Glomerular endothelial cell (primary cell): ENCODE measurements around the gene TMEM18. TPM values are rescaled to one million over a fixed set of nuclear protein-coding genes. Genes with fewer than 3 reads are reported as not detected.

ENCODE experiments used
- DNase-seq: peaks from one replicate; pipeline ENCODE4 v3.0.0-alpha.2; 2011; ENCODE audit warnings: low read depth, low spot score; ENCODE audit errors: extremely low read depth
- total RNA-seq: library from RNA; depleted of rRNA; stranded (reverse); fragments of >200 nt; gene quantifications from 2 replicates; pipeline ENCODE4 v1.2.3, GENCODE V29; 2015

TMEM18 gene
- total RNA-seq, 1 donor from 2014 or later = 13.5 TPM

- DNase-seq = no peak
These were observed 23.4 kb downstream of the TMEM18 start for GRCh38 chr2:653645-654425.

- DNase-seq = no peak
These were observed 24.2 kb downstream of the TMEM18 start for GRCh38 chr2:652881-653480.

GRCh38 chr2:651951-652373 is 25.2 kb downstream of the TMEM18 start:
- no peak for DNase-seq

- DNase-seq = no peak
These were observed 26.6 kb downstream of the TMEM18 start for GRCh38 chr2:650343-651310.

GRCh38 chr2:649426-650342 is 27.5 kb downstream of the TMEM18 start:
- DNase-seq = no peak

GRCh38 chr2:648476-649424 is 28.5 kb downstream of the TMEM18 start:
- DNase-seq = no peak

GRCh38 chr2:647691-648231 is 29.4 kb downstream of the TMEM18 start:
- DNase-seq = no peak

GRCh38 chr2:647003-647560 is 30.1 kb downstream of the TMEM18 start:
- DNase-seq = no peak

GRCh38 chr2:644871-645270 is 32.3 kb downstream of the TMEM18 start:
- DNase-seq = no peak

GRCh38 chr2:643761-644160 is 33.4 kb downstream of the TMEM18 start:
- DNase-seq = no peak

- no peak for DNase-seq
These were observed 33.9 kb downstream of the TMEM18 start for GRCh38 chr2:643334-643733.

- no peak for DNase-seq
These were observed 35.1 kb downstream of the TMEM18 start for GRCh38 chr2:641872-642815.

- no peak for DNase-seq
These were observed 35.9 kb downstream of the TMEM18 start for GRCh38 chr2:641164-641871.

GRCh38 chr2:639703-640102 is 37.5 kb downstream of the TMEM18 start:
- DNase-seq = no peak

- no peak for DNase-seq
These were observed 39.4 kb downstream of the TMEM18 start for GRCh38 chr2:637804-638203.

GRCh38 chr2:637406-637776 is 39.8 kb downstream of the TMEM18 start:
- DNase-seq = no peak
